Epithelial cell of proximal tubule (primary cell): ENCODE measurements around the gene SLC6A18. TPM values are rescaled to one million over a fixed set of nuclear protein-coding genes. Genes with fewer than 3 reads are reported as not detected.

Source experiments
- DNase-seq: peaks from one replicate; pipeline ENCODE4 v3.0.0-alpha.2; 2011; ENCODE audit warnings: low read depth
- H3K4me3 ChIP-seq: 2 replicates; pipeline ENCODE4 v1.5.1; 2011; ENCODE audit warnings: low read depth, mild to moderate bottlenecking, low read length
- total RNA-seq: library from RNA; depleted of rRNA; stranded (reverse); fragments of >200 nt; gene quantifications from 2 replicates; pipeline ENCODE4 v1.2.3, GENCODE V29; 2015
- TF ChIP-seq, protein P1 (sequence below): conservative IDR thresholded peaks from 2 replicates; pipeline ENCODE4 v1.5.1; 2012; ENCODE audit warnings: low read depth, mild to moderate bottlenecking, low read length

SLC6A18 gene
- total RNA-seq, 1 donor from 2014 or later, result not detected

GRCh38 chr5:1212881-1213280 lies 12.3 kb upstream of the SLC6A18 start:
- no peak overlapping the region for H3K4me3 ChIP-seq
- no peak for DNase-seq
- TF ChIP-seq, protein P1, sequence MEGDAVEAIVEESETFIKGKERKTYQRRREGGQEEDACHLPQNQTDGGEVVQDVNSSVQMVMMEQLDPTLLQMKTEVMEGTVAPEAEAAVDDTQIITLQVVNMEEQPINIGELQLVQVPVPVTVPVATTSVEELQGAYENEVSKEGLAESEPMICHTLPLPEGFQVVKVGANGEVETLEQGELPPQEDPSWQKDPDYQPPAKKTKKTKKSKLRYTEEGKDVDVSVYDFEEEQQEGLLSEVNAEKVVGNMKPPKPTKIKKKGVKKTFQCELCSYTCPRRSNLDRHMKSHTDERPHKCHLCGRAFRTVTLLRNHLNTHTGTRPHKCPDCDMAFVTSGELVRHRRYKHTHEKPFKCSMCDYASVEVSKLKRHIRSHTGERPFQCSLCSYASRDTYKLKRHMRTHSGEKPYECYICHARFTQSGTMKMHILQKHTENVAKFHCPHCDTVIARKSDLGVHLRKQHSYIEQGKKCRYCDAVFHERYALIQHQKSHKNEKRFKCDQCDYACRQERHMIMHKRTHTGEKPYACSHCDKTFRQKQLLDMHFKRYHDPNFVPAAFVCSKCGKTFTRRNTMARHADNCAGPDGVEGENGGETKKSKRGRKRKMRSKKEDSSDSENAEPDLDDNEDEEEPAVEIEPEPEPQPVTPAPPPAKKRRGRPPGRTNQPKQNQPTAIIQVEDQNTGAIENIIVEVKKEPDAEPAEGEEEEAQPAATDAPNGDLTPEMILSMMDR, result no peak

DNA sequence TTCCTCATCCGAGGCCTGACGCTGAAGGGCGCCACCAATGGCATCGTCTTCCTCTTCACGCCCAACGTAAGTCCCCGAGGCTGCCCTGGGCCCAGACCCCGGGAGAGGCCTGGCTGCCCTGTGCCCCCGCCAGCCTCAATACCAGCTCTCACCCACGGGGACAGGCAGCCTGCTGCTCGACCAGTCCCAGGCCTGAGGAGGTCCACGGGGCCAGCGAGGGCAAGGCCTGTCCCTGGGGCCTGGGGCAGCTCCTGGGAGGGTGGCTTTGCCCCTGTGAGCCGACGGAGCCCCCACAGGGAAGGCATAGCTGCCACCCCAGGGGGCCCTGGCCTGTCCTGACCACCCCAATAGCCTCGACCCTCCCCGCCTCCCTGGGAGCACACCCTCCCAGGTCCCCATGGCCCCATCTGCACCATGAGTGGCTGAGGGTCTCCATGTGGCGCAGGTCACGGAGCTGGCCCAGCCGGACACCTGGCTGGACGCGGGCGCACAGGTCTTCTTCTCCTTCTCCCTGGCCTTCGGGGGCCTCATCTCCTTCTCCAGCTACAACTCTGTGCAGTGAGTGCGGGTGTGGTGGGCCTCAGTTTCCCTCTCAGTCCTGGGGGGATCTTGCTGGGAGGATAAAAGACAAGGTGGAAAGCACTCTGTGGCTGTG lies 11.5 kb upstream of the SLC6A18 start:
- no peak overlapping the region for H3K4me3 ChIP-seq
- TF ChIP-seq, protein P1, result no peak
- DNase-seq, result no peak

- TF ChIP-seq, protein P1, result no peak
- H3K4me3 ChIP-seq, result no peak overlapping the region
- no peak for DNase-seq
These were observed 10.8 kb upstream of the SLC6A18 start for GRCh38 chr5:1214163-1214935.

GRCh38 chr5:1214936-1215220 lies 10.3 kb upstream of the SLC6A18 start:
- TF ChIP-seq, protein P1, result no peak
- no peak overlapping the region for H3K4me3 ChIP-seq
- no peak for DNase-seq

GRCh38 chr5:1215320-1216096 lies 9.7 kb upstream of the SLC6A18 start:
- DNase-seq, result no peak
- no peak overlapping the region for H3K4me3 ChIP-seq
- TF ChIP-seq, protein P1, result no peak

DNA sequence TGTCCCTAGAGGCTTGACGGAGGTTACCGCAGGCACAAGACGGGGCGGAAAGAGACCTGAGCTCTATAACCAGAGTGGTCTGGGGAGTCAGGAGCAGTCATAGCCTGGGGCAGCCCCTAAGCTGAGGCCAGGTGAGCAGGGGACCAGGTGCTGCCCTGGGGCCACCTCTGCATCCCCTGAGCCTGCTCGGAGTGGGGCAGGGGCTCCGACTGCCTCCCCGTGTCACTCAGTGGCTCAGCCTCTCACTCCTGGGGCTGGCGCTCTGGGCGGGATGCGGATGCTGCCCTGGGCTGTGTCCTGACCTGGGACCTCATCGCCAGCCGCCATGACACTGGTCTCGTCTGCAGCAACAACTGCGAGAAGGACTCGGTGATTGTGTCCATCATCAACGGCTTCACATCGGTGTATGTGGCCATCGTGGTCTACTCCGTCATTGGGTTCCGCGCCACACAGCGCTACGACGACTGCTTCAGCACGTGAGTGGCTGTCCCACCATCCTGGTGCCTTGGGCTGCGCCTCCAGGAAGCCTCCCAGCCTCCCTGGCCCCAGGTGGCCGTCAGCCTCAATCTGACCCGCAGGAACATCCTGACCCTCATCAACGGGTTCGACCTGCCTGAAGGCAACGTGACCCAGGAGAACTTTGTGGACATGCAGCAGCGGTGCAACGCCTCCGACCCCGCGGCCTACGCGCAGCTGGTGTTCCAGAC lies 8.8 kb upstream of the SLC6A18 start:
- TF ChIP-seq, protein P1, result no peak
- DNase-seq, result no peak
- H3K4me3 ChIP-seq, result no peak overlapping the region
